Activated effector memory CD4-positive, alpha-beta T cell treated with Interleukin-2 at 50 U/mL for 16 hours (primary cell): ENCODE measurements around the gene CAPN3.

Experiments
- DNase-seq: peaks from one replicate; pipeline ENCODE4 v3.0.0-alpha.2; 2020

CAPN3 gene

GRCh38 chr15:42401544-42402454 lies 42.5 kb downstream of the CAPN3 start:
- DNase-seq: no peak

DNA sequence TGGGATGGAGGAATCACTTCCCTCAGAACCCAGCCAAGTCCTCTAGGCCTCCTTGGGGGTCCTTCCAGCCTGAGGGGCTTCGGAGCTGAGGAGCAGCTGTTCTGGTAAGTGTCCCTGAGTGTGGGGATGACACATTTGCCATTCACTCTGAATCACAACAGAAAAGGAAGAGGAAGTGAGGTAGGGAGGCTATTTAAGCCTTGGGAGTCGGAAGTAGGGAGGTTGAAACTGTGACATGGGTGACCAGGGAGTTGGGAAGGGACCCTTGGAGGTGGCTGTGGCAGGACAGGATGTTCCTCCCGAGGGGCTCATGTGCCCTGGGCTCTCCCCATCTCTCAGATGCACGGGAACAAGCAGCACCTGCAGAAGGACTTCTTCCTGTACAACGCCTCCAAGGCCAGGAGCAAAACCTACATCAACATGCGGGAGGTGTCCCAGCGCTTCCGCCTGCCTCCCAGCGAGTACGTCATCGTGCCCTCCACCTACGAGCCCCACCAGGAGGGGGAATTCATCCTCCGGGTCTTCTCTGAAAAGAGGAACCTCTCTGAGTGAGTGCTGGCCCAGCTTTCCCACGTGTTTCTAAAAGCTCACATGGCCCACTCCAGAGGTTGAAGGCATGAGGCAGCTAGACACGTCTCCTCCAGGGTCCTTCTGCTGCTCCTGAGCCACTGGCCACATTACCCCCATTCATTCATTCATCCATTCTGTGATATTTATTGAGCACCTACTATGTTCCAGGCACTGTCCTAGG lies 43.3 kb downstream of the CAPN3 start:
- no peak for DNase-seq

GRCh38 chr15:42403389-42403788 lies 44.1 kb downstream of the CAPN3 start:
- no peak for DNase-seq

DNA sequence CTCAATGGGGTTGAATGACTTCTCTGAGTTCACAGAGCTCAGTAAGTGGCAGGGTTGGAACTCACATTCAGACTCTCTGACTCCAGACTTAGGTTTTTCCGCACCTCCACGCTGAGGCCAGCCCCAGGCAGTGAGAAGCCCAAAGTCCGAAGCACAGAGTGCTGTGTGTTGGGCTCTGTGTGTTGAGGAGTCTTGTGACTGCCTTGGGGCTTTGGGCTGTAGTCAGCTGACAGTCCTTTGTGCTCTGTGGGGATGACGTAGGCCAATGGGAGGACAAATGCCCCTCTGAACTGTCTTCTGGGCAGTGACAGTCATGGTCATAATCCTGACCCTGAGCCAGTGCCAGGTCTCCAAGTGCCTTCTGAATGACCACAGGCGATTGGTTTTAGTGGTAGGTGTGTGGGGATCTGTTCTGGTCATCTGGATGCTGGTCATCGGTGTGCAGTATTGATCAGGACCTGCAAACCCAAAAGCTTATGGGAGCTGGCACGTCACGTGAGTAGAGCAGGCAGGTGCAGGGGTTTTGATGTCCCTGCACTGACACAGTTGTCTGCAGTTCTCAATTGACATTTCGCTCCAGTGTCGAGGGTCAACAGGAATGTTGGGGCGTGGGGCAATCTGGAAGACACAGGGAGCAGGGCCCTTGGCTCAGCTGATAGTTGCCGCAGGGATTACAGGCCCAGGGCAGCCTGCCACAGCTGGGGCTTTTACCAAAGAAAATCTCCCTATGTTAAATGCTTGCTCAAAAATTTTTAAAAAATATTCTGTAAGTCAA lies 45.3 kb downstream of the CAPN3 start:
- DNase-seq: no peak

- DNase-seq: no peak
These were observed 46.7 kb downstream of the CAPN3 start for GRCh38 chr15:42405863-42406482.

GRCh38 chr15:42408178-42408577 lies 48.9 kb downstream of the CAPN3 start:
- DNase-seq: no peak

DNA sequence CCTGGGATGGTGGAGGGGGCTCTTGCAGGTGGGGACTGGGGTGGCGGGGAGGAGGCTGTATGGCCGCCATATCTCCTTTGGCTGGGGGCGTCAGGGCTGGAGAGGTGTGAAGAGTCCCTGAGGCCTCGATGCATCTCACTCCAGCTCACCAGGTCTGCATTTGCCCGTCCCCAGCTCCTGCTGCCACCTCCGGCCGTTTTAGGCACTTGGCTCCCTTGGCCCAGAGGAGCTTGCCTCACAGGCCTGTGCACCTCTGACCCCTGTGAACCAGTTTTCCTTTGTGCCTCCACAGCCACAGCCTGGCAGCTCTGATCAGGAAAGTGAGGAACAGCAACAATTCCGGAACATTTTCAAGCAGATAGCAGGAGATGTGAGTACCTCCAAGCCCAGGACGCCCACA lies 49.7 kb downstream of the CAPN3 start:
- no peak for DNase-seq

DNA sequence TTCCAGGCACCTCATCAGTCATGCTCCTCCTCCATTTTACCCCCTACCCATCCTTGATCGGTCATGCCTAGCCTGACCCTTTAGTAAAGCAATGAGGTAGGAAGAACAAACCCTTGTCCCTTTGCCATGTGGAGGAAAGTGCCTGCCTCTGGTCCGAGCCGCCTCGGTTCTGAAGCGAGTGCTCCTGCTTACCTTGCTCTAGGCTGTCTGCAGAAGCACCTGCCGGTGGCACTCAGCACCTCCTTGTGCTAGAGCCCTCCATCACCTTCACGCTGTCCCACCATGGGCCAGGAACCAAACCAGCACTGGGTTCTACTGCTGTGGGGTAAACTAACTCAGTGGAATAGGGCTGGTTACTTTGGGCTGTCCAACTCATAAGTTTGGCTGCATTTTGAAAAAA lies 52.6 kb downstream of the CAPN3 start:
- no peak for DNase-seq

DNA sequence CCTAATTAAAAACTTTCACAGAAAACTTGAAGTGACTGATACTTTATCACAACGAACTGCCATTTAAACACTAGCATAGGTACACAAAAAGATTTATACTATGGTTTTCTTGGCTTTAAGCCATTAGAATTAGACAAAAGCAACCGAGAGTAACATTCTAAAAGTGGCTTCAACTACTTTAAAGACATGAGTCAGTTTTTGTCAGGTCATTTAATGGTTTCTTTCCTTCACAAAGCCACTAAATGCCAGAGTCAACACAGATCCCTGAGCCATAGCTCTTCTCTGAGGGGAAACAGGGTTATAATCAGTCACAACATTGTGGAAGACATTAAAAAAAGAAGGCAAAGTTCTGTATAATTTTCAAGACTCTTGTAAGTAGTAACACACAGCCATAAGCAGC lies 54.6 kb downstream of the CAPN3 start:
- DNase-seq: no peak

GRCh38 chr15:42419369-42419768 lies 60.1 kb downstream of the CAPN3 start:
- DNase-seq: no peak

DNA sequence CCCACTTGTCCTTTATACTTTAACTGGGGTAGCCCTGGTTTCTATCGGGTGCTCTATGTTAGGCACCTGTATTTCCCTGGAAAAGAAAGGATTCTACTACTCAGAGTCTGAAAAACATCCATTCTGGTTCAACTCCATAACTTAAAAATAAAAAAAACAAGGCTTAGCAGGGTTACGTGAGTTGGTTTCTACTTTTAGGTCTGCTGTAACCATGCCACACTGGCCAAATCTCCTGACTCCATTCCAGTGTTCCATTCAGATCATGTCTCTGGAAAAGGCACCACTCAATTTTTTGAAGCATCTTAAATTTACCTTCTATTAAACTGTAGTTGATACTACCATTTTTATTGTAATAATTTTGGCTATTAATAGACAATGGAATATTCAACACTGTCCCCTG lies 62.1 kb downstream of the CAPN3 start:
- DNase-seq: no peak

GRCh38 chr15:42427429-42428223 lies 68.3 kb downstream of the CAPN3 start:
- no peak for DNase-seq

DNA sequence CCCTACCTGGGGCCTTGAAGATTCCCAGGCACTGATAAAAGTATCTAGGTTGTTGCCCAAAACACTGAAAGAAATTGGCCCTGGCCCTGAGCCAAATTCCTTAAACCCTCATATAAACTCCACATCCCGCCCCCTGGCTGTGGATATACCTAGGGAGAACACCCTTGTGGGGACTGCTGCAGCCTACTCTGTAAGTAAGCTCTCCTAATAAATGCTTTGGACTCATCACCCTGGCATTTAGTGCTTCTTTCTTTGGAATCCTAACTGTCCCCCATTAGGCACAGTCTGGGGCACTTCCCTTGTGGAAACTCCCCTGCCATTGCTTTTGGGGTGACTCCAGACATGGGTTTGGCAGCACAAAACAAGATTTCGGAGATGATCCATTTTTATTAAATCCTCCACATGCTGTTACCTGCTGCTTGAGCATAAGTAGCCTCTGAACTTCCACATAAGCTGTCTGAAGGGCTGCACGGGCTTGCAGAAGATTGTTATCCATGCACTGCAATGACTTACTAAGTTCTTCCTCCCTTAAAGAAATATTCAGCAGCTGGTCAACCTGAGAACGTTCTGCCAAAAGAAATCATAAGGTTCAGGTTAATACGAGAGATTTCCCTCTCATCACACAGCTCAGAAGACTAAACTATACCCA lies 85.2 kb downstream of the CAPN3 start:
- DNase-seq: no peak

DNA sequence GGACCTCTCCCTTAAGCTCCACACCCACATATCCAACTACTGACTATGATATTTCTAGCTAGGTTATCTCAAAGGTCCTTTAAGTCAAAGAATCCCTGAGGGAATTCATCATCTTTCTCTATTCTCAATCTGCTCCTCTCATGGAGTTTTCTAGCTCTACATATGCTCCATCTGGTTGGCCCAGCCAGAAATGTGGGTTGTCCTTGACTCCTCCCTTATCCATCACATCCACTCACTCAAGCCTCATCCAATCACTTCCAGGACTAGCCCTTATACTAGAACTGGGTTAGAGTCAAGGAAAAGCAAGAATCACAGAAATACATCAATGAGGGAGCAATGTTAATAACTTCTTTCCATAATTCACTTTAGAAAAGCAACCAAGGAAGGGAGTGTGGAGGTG lies 86.2 kb downstream of the CAPN3 start:
- DNase-seq: no peak

DNA sequence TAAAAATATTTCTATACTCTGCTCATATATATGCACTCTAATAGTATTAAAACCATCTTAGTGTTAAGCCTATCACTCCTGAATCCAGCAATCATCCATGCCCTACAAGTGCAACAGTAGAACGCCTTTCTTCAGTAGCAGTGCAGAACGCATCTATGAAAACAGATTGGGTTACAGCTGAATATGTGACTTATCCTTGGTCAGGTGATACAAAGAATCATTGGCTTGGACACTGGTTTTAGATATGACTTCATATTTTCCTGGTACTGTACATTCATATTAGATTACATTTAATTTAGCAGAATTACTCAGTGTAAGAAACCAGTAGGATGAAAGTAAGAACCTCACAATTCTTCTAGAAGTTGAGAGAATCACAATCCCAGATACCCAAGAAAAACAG lies 88.3 kb downstream of the CAPN3 start:
- DNase-seq: no peak

GRCh38 chr15:42448281-42448680 lies 89.0 kb downstream of the CAPN3 start:
- no peak for DNase-seq

- no peak for DNase-seq
These were observed 90.6 kb downstream of the CAPN3 start for GRCh38 chr15:42449770-42450424.

DNA sequence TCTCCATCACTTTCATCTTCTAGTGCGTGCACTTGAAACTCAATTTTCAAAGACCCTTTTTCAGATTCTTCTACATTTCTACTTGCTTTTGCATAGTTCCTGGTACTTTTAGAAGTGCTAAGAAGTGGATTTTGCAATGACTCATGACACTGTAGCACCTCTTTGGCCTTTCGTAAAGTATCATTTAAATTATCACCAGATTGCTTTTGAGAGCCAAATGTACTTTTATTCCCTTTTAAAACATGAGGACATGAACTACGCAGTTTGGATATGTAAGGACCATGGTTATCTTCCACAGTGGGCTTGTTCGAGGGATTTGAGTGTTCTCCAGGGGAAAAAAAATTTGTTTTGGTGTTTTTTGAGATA lies 91.1 kb downstream of the CAPN3 start:
- DNase-seq: no peak

DNA sequence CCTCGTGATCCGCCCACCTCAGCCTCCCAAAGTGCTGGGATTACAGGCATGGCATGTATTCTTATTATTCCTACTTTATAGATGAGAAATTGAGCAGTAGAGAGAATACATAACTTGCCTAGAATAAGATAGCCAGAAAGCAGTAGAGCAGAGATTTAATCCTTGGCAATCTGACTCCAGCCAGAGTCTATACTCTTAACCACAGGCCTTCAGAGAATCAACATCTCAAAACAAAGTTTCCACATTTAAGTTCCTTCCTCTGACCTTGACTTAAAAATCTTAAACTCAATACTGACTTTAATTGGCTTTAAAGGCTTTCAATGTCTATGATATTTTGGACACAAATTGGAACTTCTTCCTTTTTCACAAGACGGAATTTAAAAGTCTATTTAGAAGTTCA lies 94.5 kb downstream of the CAPN3 start:
- no peak for DNase-seq

DNA sequence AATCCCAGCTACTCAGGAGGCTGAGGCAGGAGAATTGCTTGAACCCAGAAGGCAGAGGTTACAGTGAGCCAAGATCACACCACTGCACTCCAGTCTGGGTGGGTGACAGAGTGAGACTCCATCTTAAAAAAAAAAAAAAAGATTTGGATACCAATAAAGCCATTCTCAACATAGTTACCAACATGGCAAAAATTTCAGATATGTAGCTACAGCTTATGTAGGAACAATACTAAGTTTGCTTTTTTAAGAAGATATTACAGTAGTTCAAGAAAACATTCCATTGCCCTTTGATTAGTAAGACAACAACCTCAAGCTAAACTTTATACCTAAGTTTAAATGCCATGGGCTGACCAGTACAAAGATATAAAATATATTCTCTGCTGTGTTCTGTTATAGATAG lies 97.2 kb downstream of the CAPN3 start:
- no peak for DNase-seq

GRCh38 chr15:42456971-42457370 lies 97.7 kb downstream of the CAPN3 start:
- DNase-seq: no peak
